Testis (tissue), 2 donors: ENCODE data around the gene HNRNPA0.

Source experiments
- POLR2A ChIP-seq: fragments of 450-650 bp; IDR thresholded peaks from one replicate; pipeline ENCODE4 v1.6.1; 2017; ENCODE audit warnings: antibody characterized with exemption, mild to moderate bottlenecking, moderate library complexity
- TF ChIP-seq, protein P1 (sequence below), 3 experiments: fragments of 450-650 bp in 2 of 3; fragments of 200-600 bp in 1 of 3; sonication (generic) in 1 of 3; IDR thresholded peaks; one replicate each; pipeline ENCODE4 v1.5.1; 2016 to 2019; ENCODE audit warnings: antibody characterized with exemption in 3 of 3, mild to moderate bottlenecking in 2 of 3, moderate library complexity in 1 of 3

DNA sequence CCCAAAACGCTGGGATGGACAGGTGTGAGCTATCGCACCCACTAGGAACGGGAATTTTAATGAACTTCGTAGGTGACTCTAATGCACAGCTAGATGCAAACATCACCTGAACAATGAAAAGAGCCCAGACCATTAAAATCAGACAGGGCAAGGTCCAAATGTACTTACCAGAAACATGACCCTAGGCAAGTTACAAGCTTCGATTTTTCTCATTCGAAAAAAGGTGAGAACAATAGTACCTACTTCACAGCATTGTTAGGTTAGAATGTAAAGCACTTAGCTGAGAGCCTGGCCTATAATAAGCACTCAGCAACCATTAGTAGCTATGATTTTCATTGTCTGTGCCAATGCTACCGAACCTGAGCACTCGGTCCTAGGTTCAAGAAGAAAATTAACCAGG is 12.4 kb downstream of the HNRNPA0 start:
- TF ChIP-seq POLR2A, result no peak
- TF ChIP-seq, protein P1, sequence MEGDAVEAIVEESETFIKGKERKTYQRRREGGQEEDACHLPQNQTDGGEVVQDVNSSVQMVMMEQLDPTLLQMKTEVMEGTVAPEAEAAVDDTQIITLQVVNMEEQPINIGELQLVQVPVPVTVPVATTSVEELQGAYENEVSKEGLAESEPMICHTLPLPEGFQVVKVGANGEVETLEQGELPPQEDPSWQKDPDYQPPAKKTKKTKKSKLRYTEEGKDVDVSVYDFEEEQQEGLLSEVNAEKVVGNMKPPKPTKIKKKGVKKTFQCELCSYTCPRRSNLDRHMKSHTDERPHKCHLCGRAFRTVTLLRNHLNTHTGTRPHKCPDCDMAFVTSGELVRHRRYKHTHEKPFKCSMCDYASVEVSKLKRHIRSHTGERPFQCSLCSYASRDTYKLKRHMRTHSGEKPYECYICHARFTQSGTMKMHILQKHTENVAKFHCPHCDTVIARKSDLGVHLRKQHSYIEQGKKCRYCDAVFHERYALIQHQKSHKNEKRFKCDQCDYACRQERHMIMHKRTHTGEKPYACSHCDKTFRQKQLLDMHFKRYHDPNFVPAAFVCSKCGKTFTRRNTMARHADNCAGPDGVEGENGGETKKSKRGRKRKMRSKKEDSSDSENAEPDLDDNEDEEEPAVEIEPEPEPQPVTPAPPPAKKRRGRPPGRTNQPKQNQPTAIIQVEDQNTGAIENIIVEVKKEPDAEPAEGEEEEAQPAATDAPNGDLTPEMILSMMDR (IDR thresholded peaks at IDR 0.05), result no peak
